WERI-Rb-1 (cell line): ENCODE measurements around the gene GATA2.

ENCODE experiments used
- DNase-seq: peaks from one replicate; pipeline ENCODE4 v3.0.0-alpha.2; 2020
- H3K27ac ChIP-seq: fragments of 250-450 bp; sonication (Bioruptor Pico); 2 replicates; pipeline ENCODE4 v1.5.1; 2020; ENCODE audit warnings: mild to moderate bottlenecking, moderate library complexity
- H3K27me3 ChIP-seq: fragments of 250-450 bp; sonication (Bioruptor Pico); 2 replicates; pipeline ENCODE4 v1.5.1; 2021; ENCODE audit warnings: mild to moderate bottlenecking, low read depth, moderate library complexity; ENCODE audit not compliant: insufficient read depth, severe bottlenecking
- H3K36me3 ChIP-seq: fragments of 250-450 bp; sonication (Bioruptor Pico); 2 replicates; pipeline ENCODE4 v1.5.1; 2020; ENCODE audit warnings: mild to moderate bottlenecking, moderate library complexity
- H3K4me3 ChIP-seq: 2 replicates; pipeline ENCODE4 v1.5.1; 2011; ENCODE audit warnings: low read depth, mild to moderate bottlenecking, control low read depth, low read length
- H3K9me3 ChIP-seq: fragments of 250-450 bp; sonication (Bioruptor Pico); 2 replicates; pipeline ENCODE4 v1.5.1; 2021; ENCODE audit warnings: mild to moderate bottlenecking, moderate library complexity; ENCODE audit not compliant: severe bottlenecking
- TF ChIP-seq, protein P1 (sequence below): IDR thresholded peaks from 2 replicates; pipeline ENCODE4 v1.5.1; 2011; ENCODE audit warnings: low read depth, mild to moderate bottlenecking, control low read depth, inconsistent platforms, low read length

Gene GATA2

GRCh38 chr3:128469556-128469955 is 23.4 kb downstream of the GATA2 start:
- peaks cover 34% of the 10 kb centered on the region for H3K27me3 ChIP-seq
- H3K4me3 ChIP-seq = no peak overlapping the region
- DNase-seq = no peak
- no peaks in the 10 kb centered on the region for H3K36me3 ChIP-seq
- no peaks in the 10 kb centered on the region for H3K9me3 ChIP-seq
- TF ChIP-seq, protein P1, sequence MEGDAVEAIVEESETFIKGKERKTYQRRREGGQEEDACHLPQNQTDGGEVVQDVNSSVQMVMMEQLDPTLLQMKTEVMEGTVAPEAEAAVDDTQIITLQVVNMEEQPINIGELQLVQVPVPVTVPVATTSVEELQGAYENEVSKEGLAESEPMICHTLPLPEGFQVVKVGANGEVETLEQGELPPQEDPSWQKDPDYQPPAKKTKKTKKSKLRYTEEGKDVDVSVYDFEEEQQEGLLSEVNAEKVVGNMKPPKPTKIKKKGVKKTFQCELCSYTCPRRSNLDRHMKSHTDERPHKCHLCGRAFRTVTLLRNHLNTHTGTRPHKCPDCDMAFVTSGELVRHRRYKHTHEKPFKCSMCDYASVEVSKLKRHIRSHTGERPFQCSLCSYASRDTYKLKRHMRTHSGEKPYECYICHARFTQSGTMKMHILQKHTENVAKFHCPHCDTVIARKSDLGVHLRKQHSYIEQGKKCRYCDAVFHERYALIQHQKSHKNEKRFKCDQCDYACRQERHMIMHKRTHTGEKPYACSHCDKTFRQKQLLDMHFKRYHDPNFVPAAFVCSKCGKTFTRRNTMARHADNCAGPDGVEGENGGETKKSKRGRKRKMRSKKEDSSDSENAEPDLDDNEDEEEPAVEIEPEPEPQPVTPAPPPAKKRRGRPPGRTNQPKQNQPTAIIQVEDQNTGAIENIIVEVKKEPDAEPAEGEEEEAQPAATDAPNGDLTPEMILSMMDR = no peak
- H3K27ac ChIP-seq = no peak overlapping the region

DNA sequence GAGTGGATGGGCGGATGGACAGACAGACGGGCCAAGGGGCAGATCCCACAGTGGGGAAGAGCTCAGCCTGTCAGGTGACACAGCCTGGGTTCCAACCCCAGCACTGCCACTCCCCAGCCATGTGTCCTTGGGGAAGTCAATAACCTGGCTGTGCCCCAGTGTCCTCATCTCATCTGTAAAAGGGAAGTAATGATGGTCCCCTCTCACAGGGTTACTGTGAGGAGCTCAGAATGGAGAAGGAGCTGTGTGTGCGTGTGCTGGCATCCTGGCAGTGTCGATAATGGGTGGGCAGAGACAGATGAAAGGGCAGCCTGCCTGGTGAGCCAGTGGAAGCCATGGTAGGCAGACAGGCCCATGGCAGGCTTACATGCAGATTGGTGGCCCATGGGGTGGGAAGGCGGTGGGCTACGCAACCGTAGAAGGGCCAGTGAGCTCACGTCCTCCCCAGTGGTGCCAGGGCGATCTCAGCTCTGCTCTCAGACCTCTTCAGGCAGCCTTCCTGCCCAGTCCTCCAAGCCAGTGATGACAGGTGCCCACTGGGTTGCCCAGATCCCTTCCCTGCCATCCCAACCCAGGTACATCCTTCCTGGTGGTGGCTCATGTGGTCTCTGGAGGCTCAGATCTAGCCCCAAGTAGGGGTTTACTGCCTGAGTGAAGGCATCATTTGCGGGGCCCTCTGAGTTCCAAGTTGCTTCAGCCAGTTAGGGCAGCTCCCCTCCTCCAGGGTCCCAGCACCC is 24.0 kb downstream of the GATA2 start:
- peaks cover 36% of the 10 kb centered on the region for H3K27me3 ChIP-seq
- no peak for DNase-seq
- TF ChIP-seq, protein P1 = no peak
- no peaks in the 10 kb centered on the region for H3K36me3 ChIP-seq
- H3K9me3 ChIP-seq = no peaks in the 10 kb centered on the region
- H3K4me3 ChIP-seq = no peak overlapping the region
- H3K27ac ChIP-seq = no peak overlapping the region

DNA sequence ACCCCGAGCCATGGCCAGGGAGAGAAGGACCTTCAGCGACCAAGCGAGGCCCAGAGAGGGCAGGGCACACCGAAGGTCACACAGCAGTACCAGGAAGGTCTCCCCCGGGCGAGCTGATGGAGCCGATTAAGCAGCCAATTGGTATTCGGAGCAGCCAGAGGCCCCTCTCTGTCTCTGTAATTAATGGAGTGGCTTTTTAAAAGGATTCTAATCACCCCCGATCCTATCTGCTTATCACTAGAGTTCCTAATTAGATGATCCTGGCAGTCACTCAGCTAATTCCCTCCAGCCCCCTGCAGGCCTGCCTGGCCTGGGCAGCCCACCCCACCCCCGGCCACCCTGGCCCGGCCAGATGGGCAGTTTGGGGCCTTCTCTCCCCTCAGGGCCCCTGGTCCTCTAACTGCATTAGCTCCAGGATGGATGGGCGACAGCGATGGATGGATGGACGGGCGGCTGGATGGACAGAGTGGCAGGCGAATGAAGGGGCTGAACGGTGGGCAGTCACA is 24.7 kb downstream of the GATA2 start:
- TF ChIP-seq, protein P1 = no peak
- Histone ChIP-seq H3K9me3 (no peaks in the 10 kb centered on the region), H3K27me3 (peaks cover 39% of the 10 kb centered on the region), H3K36me3 (no peaks in the 10 kb centered on the region), H3K4me3 (no peak overlapping the region), H3K27ac (no peak overlapping the region)
- peak; percentile 46 for DNase-seq

DNA sequence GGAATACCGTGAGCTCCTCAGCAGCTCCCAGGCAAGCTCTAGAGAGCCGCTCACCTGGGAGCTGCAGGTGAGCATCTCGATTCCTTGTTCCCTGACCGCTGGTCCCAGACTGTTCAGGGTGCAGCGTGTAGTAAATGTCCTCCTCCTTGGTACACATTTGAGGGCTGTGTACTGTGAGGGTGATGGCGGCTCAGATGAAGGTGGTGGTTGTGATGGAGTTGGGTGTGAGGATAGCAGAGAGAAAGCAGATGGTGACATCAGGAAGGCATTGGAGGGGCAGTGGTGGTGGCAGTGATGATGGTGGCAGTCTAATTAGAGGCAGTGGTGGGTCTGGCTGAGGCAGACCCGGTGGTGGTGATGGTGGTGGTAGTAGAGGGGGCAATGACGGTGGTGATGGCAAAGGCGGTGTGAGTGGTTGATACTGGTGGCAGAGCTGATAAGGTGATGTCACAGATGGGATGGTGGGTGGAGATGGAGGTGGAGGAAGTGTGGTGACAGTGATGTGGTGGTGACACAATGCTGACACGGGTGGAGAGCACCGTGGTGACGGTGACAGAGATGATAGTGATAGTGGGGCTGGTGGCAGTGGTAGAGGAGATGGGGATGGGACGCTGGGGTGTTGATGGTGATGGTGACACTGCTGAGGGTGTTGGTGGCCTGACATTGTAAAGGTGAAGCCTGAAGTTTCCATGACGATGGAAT is 26.0 kb downstream of the GATA2 start, which contains the start of gene DNAJB8:
Gene DNAJB8, minus strand, starts transcription at position 51 of the 702 bp plus-strand sequence. CDS start 3,645 bp downstream, outside the sequence.
- TF ChIP-seq, protein P1 = no peak
- DNase-seq = no peak
- peaks cover 39% of the 10 kb centered on the region for H3K27me3 ChIP-seq
- no peaks in the 10 kb centered on the region for H3K9me3 ChIP-seq
- H3K27ac ChIP-seq = no peak within 1 kb of the TSS
- H3K36me3 ChIP-seq = no peaks in the 10 kb centered on the region
- H3K4me3 ChIP-seq = no peak within 1 kb of the TSS

DNA sequence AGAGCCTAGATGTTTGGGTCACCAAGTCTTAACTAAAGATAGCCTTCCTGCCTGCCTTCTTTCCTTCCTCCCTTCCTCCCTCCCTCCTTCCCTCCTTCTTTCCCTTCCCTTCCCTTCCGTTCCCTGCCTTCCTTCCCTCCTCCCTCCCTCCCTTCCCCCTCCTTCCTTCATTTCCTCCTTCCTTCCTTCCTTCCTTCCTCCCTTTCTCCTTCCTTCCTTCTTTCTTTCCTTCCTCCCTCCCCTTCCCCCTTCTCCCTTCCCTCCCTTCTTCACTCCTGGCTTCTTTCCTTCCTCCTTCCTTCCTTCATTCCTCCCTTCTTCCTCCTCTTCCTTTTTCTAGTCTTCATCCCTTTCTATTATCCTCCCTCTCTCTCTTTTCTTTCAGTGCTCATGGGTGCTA is 28.3 kb downstream of the GATA2 start:
- Histone ChIP-seq H3K36me3 (no peaks in the 10 kb centered on the region), H3K4me3 (no peak overlapping the region), H3K27me3 (peaks cover 39% of the 10 kb centered on the region), H3K9me3 (no peaks in the 10 kb centered on the region), H3K27ac (no peak overlapping the region)
- TF ChIP-seq, protein P1 = no peak
- DNase-seq = no peak
